HepG2 (cell line): ENCODE data around the gene SOX5.

ENCODE experiments used
- HIVEP1 ChIP-seq: sonication (generic); formaldehyde crosslinking; IDR thresholded peaks from 2 replicates; pipeline ENCODE4 v1.4.0; 2020; ENCODE audit warnings: mild to moderate bottlenecking, missing genetic modification reagents
- POLR2A ChIP-seq, 2 experiments: IDR thresholded peaks; 2 replicates each; pipeline ENCODE4 v1.6.1; 2011; ENCODE audit warnings: low read depth in 2 of 2, low read length in 2 of 2, mild to moderate bottlenecking in 1 of 2, moderate library complexity in 1 of 2; ENCODE audit not compliant: insufficient read depth in 1 of 2
- SMC3 ChIP-seq: IDR thresholded peaks from 2 replicates; pipeline ENCODE4 v1.6.1; 2011; ENCODE audit warnings: low read length, improper control_type of control experiment
- TF ChIP-seq, protein P1 (sequence below): sonication (generic); formaldehyde crosslinking; IDR thresholded peaks from 2 replicates; pipeline ENCODE4 v1.5.0; 2020; ENCODE audit warnings: mild to moderate bottlenecking, missing genetic modification reagents, moderate library complexity

DNA sequence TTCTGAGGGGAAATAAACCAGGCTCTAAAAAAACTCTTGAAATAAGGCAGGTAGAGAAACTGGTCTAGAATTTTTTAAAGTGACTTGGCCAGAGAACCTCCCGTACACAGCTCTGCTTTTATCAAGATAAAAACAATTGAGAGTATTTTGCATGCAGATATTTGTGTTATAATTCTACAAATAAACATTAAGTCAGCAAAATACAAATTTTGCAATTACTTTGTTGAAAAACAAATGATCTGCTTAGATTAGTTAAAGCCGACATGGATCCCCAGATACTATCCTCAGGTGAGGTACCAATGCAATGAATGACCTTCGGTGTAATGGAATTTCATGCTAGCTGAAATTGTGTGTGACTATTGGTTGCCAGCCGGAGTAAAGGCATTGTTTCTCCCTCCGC is 197.2 kb downstream of the SOX5 start:
- TF ChIP-seq SMC3 (no peak), HIVEP1 (no peak), POLR2A (IDR thresholded peaks at IDR 0.05; ENCODE audit: insufficient read depth in 1 of 2, low read depth in 2 of 2, low read length in 2 of 2) (no peak)
- TF ChIP-seq, protein P1, sequence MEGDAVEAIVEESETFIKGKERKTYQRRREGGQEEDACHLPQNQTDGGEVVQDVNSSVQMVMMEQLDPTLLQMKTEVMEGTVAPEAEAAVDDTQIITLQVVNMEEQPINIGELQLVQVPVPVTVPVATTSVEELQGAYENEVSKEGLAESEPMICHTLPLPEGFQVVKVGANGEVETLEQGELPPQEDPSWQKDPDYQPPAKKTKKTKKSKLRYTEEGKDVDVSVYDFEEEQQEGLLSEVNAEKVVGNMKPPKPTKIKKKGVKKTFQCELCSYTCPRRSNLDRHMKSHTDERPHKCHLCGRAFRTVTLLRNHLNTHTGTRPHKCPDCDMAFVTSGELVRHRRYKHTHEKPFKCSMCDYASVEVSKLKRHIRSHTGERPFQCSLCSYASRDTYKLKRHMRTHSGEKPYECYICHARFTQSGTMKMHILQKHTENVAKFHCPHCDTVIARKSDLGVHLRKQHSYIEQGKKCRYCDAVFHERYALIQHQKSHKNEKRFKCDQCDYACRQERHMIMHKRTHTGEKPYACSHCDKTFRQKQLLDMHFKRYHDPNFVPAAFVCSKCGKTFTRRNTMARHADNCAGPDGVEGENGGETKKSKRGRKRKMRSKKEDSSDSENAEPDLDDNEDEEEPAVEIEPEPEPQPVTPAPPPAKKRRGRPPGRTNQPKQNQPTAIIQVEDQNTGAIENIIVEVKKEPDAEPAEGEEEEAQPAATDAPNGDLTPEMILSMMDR (CRISPR knock-in tag) = no peak
